Renal cortex interstitium (tissue), 15 donors: Measurements from ENCODE around the gene DNAJB8. TPM values are rescaled to one million over a fixed set of nuclear protein-coding genes. Genes with fewer than 3 reads are reported as not detected.

Experiments
- DNase-seq, 11 donors: peaks; one replicate each; pipeline ENCODE4 v3.0.0-alpha.2; 2013; ENCODE audit warnings: low read depth in 9 of 11, low spot score in 4 of 11; ENCODE audit errors: extremely low read depth in 1 of 11
- long read RNA-seq, 16 experiments: transcript quantifications; one replicate each; lab custom pipeline, GENCODE V29; 2026
- polyA plus RNA-seq, 3 donors: library from polyadenylated mRNA; unstranded; fragments of 120-200 nt; gene quantifications; one replicate each; pipeline ENCODE4 v1.2.1, GENCODE V29; 2013; ENCODE audit not compliant: insufficient read length in 3 of 3

DNAJB8 gene
- polyA plus RNA-seq, result not detected
- long read RNA-seq, donor 1, result 0 reads
- long read RNA-seq, donor 2, result 0 reads
- long read RNA-seq, donor 3, result 0 reads
- long read RNA-seq, donor 4, result 0 reads
- long read RNA-seq, donor 5, result 0 reads
- long read RNA-seq, donor 6, result 0 reads
- long read RNA-seq, donor 7, result 0 reads
- long read RNA-seq, donor 8, result 0 reads
- long read RNA-seq, donor 9, result 0 reads
- long read RNA-seq, donor 10, result 0 reads
- long read RNA-seq, donor 11, result 0 reads
- long read RNA-seq, donor 12, result 0 reads
- long read RNA-seq, donor 13, result 0 reads
- long read RNA-seq, donor 14, result 0 reads
- long read RNA-seq, donor 15, result 0 reads
- long read RNA-seq, donor 16, result 0 reads

DNA sequence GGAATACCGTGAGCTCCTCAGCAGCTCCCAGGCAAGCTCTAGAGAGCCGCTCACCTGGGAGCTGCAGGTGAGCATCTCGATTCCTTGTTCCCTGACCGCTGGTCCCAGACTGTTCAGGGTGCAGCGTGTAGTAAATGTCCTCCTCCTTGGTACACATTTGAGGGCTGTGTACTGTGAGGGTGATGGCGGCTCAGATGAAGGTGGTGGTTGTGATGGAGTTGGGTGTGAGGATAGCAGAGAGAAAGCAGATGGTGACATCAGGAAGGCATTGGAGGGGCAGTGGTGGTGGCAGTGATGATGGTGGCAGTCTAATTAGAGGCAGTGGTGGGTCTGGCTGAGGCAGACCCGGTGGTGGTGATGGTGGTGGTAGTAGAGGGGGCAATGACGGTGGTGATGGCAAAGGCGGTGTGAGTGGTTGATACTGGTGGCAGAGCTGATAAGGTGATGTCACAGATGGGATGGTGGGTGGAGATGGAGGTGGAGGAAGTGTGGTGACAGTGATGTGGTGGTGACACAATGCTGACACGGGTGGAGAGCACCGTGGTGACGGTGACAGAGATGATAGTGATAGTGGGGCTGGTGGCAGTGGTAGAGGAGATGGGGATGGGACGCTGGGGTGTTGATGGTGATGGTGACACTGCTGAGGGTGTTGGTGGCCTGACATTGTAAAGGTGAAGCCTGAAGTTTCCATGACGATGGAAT is at the start of gene DNAJB8:
DNAJB8 (minus strand) TSS at position 51 of the 702 bp plus-strand sequence. CDS start 3,645 bp downstream, outside the sequence.
- DNase-seq, result no peak

DNA sequence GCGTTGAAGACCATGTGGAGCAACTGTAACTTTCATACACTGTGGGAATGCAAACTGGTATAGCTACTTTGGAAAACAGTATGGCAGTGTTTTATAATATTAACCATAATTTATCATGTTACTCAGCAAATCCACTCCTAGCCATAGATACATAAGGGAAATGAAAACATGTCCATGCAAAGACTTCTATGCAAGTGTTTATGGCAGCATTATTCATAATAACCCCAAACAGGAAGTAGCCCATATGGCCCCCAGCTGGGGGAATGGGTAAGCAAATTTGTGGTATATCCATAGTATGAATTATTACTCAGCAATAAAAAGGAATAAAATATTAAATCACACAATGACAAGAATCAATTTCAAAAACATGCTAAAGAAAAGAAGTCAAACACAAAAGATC is 49.3 kb upstream of the DNAJB8 start:
- no peak for DNase-seq

DNA sequence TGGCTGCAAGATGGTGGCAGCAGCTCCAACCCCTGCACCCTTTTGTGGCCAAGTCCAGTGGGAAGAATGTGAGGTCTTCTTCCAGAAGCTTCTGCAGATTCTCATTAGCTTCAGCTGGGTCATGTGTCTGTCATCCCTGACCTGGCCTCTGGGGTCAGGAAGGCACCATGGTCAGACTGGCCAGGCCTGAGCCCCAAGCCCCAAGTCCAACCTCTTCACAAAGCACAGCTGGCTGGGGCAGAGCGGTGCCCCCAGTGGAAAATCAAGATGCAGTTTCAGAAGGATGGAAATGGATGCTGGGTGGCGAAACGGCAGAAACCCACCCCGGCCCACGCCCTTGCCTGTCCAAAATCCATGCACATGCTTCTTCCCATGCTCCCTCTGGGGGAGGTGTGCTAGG is 42.2 kb upstream of the DNAJB8 start:
- DNase-seq, result no peak

DNA sequence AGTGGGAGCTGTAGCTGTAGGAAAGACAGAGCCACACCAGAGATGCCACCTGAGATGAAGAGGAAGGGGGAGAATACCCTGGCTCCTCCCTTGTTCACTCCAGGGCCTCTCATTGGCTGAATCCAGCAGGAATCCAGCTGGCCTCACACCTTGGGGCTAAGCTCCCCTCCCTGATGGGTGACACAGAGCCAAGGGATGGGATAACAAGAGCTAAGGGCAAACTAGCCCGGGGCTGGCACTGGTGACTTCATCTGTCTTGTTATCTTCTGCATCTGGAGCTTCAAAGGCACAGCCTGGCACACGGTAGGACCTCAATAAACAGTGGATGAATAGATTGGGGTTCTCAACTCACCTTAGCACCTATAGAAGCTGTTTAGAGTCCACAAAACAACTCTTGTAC is 40.1 kb upstream of the DNAJB8 start:
- DNase-seq, result no peak

DNA sequence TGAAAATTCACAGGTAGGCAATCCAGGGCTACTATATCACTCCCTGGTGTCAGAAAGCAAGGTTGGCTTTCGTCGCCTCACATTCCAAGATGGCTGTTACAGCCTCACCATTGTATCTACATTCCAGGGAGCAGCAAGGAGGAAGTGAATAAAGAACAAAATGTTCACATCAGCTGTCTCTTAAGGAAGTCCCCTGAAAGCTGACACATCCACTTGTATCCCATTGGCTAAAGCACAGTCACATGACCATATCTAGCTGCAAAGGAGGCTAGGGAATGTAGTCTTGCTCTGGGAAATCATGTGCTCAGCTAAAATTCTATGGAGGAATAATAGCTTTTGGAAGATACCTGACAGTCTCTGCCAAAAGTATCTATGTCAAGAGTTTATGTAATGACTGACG is 39.1 kb upstream of the DNAJB8 start:
- DNase-seq, result no peak

DNA sequence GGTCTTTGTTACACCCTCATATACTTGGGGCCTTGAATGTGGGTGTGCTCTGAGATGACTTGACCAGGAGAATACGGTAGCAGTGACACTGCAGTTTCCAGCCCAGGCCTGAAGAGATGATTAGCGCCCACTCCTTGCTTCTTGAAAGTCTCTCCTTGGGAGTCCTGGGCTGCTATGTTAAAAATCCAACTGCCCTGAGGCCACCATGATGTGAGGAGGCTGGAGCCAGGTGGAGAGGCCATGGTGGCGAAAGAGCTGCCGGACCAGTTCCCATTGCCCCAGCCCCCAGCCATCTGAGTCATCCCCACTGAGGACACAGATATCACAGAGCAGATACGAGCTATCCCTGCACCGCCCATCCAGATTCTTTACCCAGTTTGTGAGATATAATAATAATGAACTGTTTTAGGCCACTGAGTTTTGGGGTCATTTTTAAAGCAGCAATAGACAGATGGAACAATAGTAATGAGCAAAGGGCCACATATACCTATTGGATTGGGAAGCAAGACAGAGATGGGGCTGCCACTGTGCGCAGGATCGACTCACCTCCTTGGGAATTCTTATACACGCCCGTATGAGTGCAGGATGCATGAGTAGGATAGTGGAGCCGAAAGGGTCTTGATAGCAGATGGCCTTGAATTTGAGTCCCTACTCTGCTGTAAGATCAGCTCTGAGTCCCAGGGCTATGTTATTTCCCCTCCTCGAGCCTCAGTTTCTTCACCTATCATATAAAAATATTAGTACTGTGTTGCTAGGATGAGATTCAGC is 38.5 kb upstream of the DNAJB8 start:
- no peak for DNase-seq

DNA sequence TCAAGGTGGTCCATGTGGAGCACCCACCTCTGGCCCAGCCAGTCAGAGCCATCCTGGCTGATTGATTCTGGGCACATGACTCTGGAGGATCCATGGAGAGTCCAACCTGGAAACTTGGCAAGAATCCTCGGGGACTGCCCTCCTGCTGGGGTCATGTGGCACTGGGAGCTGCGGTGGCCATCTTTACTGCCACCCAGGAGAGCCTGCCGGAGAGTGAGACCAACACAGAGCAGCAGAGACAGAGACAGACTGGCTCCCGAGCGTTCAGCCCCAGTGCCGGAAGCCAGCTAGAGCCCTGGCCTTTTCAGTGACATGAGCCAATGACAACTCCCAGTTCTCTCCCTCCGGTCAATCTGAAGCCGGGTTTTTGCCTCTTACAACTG is 37.8 kb upstream of the DNAJB8 start:
- no peak for DNase-seq

DNA sequence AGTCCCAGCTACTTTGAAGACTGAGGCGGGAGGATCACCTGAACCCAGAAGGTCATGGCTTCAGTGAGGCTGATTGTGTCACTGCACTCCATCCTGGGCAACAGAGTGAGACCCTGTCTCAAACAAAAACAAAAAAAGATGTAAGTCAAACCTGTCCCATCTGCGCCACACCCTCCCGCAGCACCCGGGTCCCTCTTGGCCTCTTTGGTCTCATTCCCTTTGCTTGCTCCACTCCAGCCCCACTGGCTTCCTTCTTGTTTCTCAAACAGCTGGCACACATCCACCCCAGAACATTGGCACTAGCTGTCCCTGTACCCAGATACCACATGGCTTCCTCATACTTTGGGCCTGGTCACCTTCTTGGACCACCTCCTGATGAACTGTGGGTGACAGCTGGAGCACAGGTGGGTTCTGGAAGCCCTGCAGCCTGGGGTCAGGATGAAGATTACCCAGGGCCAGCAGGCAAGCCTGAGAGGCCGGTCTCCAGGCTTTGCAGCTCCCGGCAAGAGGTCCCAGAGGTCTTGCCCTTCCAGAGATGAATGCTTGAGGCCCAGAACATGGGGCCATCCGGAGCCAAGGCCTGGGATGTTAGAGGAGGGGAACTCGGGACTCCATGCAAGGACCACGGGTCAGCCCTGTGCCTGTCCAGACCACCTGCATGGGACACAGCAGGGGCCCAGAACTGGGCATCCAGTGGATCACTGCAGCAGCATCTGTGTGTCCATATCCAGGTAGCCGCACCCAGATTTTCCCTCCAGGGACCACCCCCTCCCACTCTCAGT is 37.3 kb upstream of the DNAJB8 start:
- no peak for DNase-seq

DNA sequence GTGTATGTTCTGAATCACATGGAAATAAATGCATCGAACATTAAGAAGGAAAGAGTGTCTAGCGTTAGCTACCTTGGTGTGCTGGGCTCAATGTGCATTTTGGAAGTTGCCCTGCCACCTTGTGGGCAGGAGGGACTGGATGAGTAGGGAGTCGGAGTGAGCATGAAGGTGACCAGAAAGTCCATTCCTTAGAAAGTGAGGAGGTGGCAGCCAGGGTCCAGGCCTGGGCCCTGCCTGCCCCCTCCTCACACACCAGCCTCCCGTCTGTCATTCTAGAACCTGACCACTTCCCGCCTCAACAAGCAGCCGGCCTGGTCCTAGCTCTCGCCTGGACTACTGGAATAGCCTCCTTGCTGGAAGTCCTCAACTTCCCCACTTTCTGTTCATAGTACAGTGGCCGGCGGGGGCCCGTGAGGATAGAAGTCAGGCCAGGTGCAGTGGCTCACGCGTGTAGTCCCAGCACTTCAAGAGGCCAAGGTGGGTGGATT is 36.5 kb upstream of the DNAJB8 start:
- no peak for DNase-seq

DNA sequence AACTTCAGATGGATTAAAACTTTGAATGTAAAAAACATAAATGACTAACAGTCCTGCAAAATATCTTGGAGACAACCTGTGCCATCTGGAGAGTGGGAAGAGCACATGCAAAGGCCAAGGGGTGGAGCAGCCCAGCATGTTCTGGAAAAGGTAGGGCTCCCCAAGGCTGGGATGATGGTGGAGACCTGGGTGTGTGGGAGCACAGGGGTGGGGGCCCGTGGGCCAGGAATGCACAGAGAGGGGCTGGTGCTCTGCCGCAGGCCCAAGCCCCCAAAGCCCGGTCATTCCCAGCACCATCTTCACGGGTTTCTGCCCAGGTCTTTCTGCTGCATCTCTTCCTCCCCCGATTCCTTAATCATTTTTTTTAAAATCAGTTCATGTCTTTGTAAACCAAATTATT is 36.0 kb upstream of the DNAJB8 start:
- no peak for DNase-seq

DNA sequence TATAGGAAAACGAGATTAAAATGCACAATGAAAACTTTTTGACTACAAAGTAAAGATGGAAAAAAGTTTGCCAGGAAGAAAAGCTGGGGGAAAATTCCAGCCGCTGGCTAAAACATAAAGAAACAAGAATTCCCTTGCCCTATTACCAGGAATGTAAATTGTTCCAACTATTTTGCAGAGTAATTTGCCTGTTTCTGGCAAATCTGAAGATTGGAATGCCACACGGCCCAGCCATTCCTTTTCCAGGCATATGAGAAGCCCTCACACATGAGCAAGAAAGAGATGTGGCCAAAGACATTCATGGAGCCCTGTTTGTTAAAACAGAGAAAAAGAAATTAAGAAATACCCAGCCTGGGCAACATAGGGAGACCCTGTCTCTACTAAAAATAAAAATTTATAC is 34.7 kb upstream of the DNAJB8 start:
- DNase-seq, result no peak

DNA sequence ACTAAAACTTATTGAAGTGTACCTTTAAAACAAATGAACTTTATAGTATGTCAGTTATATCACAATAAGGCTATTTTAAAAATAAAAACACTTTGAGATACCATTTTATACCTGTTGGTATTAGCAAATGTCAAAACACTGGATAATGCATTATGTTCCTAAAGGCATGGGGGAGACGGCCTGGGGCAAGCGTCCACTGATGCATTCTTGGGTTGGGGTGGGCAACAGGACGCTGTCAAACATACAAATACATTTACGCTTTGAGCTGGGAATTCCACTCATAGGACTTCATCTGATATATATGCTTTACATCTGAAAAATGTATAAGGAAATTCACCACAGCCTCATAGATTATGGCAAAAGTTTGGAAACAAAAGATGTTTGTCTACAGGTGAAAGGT is 33.9 kb upstream of the DNAJB8 start:
- no peak for DNase-seq

DNA sequence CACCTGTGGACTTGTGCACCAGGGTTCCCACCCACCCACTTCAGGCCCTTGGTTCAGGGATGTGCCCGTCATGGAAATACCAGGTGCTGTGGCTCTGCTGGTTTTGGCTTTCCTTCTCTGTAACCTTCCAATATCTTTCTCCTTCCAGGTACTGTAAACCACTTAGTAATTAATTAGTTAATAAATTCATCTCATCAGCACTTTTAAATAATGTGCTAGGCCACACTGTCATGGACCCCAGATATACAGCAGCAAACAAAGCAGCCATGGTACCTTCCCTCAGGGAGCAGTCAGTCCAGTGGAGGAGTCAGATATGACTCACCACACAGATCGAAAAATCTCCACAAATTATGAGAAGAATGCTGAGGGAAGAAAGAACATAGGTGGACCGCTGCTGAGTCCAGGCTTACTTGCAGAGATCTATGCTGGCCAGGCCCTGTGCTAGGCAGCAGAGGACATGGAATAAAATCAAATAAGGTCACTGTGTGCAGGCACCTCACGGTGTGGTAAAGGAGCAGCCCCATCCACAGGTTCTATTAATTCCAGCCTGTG is 33.1 kb upstream of the DNAJB8 start:
- no peak for DNase-seq

DNA sequence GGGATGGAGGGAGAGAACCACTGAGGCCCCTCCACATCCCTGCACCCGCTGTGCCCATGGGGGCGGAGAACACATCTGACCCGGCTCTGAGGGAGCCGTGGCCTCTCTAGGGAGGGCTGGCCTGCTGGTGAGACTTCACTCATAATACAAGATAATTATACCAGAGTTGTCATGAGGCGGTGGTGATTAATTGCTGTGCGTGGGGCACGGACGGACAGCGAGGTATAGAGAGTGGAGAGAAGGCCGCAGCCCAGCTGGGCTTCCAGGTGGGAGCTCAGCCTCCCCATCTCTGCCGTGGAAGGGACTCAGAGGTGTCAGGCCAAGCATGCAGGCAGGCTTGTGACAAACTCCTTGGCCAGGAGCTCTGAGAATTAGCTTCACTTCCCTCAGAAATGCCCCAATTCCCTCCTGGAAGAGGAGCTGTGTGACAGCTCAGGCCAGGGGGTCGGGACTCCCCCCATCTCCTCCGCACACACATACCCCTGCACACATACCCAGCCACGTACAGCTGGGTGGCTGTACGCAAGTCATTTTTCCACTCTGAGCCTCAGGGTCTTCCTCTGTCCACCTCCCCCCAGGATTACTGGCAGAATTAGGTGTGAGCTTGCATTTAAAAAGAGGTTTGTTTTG is 32.3 kb upstream of the DNAJB8 start:
- DNase-seq, result no peak

DNA sequence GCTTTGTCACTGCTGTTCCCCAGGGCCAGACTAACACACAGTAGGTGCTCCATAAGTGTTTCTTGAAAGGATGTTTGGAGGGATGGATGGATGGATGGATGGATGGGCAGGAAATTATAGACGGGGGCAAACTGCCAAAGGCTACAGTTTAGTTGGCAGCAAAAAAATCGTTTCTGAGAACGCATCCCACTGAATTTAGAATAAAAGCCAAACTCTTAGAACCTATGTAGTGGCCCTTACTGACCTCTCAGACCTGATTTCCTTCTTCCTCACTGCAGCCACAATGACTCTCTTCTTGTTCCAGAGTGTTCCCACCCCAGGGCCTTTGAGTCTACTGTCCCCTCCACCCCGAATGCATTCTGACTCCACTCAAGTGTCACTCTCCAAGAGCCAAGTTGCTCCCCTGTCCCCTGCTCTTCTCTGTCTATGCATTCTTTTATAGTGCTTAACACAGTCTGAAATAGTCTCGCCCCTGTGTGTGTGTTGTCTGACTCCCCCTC is 31.5 kb upstream of the DNAJB8 start:
- no peak for DNase-seq

DNA sequence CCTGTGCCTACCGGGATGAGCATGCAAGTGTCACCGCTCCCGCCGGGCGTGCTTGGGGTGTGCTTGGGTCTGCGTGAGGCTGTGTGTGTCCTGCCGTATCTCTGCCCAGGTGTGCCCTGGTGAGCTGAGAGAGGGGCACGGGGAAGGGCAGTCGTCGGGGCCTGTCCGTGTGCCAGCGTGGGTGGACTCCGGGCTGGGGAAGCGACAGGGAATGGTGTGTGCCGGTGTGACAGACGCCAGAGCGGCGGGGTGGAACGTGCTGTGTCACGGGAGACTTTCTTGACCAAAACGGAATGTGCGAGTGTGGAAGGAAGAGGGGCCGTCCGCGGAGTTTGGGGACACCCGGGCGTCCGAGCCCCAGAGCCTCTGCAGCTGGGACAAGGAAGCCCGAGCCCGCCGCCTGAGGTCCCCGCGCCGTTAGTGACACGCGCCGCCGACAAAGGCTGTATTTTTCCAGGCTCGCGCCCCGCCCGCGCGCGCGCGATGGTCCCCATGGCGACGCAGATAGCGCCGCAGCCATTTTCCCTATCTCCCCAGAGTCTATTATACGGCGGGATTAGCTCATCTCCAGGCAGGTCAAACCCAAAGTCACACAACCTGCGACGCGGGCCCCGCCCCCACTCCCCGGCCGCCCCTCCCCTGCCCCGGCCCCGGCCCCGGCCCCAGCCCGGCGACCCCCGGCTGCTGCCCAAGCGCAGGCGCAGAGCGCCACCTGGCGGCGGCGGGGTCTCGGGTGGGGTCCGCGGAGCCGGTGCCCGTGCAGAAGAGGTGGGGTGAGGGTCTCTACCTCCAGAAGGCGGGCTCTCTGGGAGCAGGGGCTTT is 30.8 kb upstream of the DNAJB8 start:
- DNase-seq, result no peak

DNA sequence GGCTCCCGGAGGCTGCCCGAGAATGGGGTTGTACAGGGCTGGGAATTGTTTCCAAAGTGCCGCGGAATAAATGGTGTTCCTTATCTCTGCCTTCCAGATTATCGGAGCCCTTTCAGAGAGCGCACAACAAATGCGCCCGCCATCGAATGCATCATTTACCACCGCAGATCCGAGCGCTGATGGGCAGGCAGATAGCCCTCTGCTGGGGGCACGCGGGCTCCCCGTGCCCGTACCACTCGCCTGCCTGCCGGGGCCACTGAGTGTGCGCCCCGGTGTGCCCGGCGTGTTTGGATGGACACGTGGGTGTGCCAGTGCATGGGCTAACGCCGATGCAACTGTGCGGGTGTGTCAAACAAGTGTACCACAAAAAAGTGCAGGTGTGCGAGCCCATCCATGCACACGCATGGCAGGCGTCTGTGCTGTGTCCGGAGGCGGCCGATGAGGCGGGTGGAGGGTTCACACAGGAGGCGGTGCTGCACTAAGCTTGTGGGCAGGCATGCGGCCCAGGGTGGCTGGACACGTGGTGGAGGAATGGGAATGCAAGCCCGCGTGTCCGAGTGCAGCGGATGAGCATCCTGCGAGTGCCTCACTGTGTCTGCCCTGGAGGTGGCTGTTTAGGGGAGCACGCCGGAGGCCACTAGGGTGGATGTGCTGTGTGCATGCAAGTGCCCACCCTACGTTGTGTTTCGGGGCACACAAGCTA is 30.1 kb upstream of the DNAJB8 start:
- DNase-seq, result no peak
